KMS-11 (cell line): ENCODE data around the gene PAM.

Source experiments
- H2AFZ ChIP-seq: fragments of 200-600 bp; sonication (generic); 2 replicates; pipeline ENCODE4 v1.6.1; 2016; ENCODE audit warnings: antibody characterized with exemption, mixed run types, low read depth
- H3K27ac ChIP-seq: fragments of 200-600 bp; sonication (generic); 2 replicates; pipeline ENCODE4 v1.6.1; 2016; ENCODE audit warnings: mild to moderate bottlenecking, mixed run types
- H3K27me3 ChIP-seq: fragments of 200-600 bp; sonication (generic); 2 replicates; pipeline ENCODE4 v1.6.1; 2017; ENCODE audit warnings: mild to moderate bottlenecking, low read depth, mixed run types, moderate library complexity; ENCODE audit not compliant: insufficient read depth
- H3K36me3 ChIP-seq: fragments of 200-600 bp; sonication (generic); 2 replicates; pipeline ENCODE4 v1.6.1; 2017; ENCODE audit warnings: mild to moderate bottlenecking, mixed run types; ENCODE audit not compliant: insufficient read depth
- H3K4me1 ChIP-seq: fragments of 200-600 bp; sonication (generic); 2 replicates; pipeline ENCODE4 v1.6.1; 2016; ENCODE audit warnings: mild to moderate bottlenecking, low read depth, mixed run types; ENCODE audit not compliant: poor library complexity, severe bottlenecking
- H3K4me2 ChIP-seq: fragments of 200-600 bp; sonication (generic); 2 replicates; pipeline ENCODE4 v1.7.0; 2016; ENCODE audit warnings: mild to moderate bottlenecking, mixed run types
- H3K4me3 ChIP-seq: fragments of 200-600 bp; sonication (generic); IDR thresholded peaks from 2 replicates; pipeline ENCODE4 v1.6.1; 2017; ENCODE audit warnings: low read depth, low read length, mixed read lengths; ENCODE audit not compliant: insufficient read depth
- H3K79me2 ChIP-seq: fragments of 200-600 bp; sonication (generic); 2 replicates; pipeline ENCODE4 v1.6.1; 2016; ENCODE audit warnings: low read depth, mixed run types; ENCODE audit not compliant: insufficient read depth
- H3K9ac ChIP-seq: fragments of 200-600 bp; sonication (generic); 2 replicates; pipeline ENCODE4 v1.6.1; 2016; ENCODE audit warnings: mild to moderate bottlenecking, mixed run types
- H4K20me1 ChIP-seq: fragments of 200-600 bp; sonication (generic); 2 replicates; pipeline ENCODE4 v1.6.1; 2016; ENCODE audit warnings: mild to moderate bottlenecking, mixed run types; ENCODE audit not compliant: insufficient read depth
- CTCF ChIP-seq: fragments of 200-600 bp; sonication (generic); conservative IDR thresholded peaks from 2 replicates; pipeline ENCODE4 v1.6.1; 2017; ENCODE audit warnings: low read depth, mild to moderate bottlenecking, antibody characterized with exemption, low read length, moderate library complexity, mixed read lengths

PAM gene

GRCh38 chr5:102801371-102801770 lies 46.3 kb downstream of the PAM start:
- Histone ChIP-seq H4K20me1 (no peaks in the 10 kb centered on the region), H3K9ac (no peak overlapping the region), H3K4me1 (no peaks in the 10 kb centered on the region), H3K4me3 (no peak overlapping the region), H3K4me2 (no peak overlapping the region), H3K27me3 (no peaks in the 10 kb centered on the region), H3K27ac (no peak overlapping the region), H3K36me3 (no peaks in the 10 kb centered on the region), H3K79me2 (no peaks in the 10 kb centered on the region), H2AFZ (no peak overlapping the region)
- no peak for TF ChIP-seq CTCF

- no peaks in the 10 kb centered on the region for H4K20me1 ChIP-seq
- no peak overlapping the region for H3K9ac ChIP-seq
- H2AFZ ChIP-seq: no peak overlapping the region
- no peaks in the 10 kb centered on the region for H3K79me2 ChIP-seq
- no peak overlapping the region for H3K27ac ChIP-seq
- TF ChIP-seq CTCF: no peak
- H3K4me1 ChIP-seq: no peaks in the 10 kb centered on the region
- no peaks in the 10 kb centered on the region for H3K27me3 ChIP-seq
- H3K4me3 ChIP-seq: no peak overlapping the region
- H3K36me3 ChIP-seq: no peaks in the 10 kb centered on the region
- H3K4me2 ChIP-seq: no peak overlapping the region
These were observed 47.8 kb downstream of the PAM start for GRCh38 chr5:102802708-102803458.

- Histone ChIP-seq H3K4me1 (no peaks in the 10 kb centered on the region), H3K36me3 (no peaks in the 10 kb centered on the region), H3K27ac (no peak overlapping the region), H3K9ac (no peak overlapping the region), H3K27me3 (no peaks in the 10 kb centered on the region), H2AFZ (no peak overlapping the region), H3K4me3 (no peak overlapping the region), H4K20me1 (no peaks in the 10 kb centered on the region), H3K4me2 (no peak overlapping the region), H3K79me2 (no peaks in the 10 kb centered on the region)
- TF ChIP-seq CTCF: no peak
These were observed 52.9 kb downstream of the PAM start for GRCh38 chr5:102807878-102808502.

- no peak overlapping the region for H3K9ac ChIP-seq
- H3K4me1 ChIP-seq: no peaks in the 10 kb centered on the region
- H3K27me3 ChIP-seq: no peaks in the 10 kb centered on the region
- H3K36me3 ChIP-seq: no peaks in the 10 kb centered on the region
- no peak overlapping the region for H2AFZ ChIP-seq
- H3K4me2 ChIP-seq: no peak overlapping the region
- H3K79me2 ChIP-seq: no peaks in the 10 kb centered on the region
- no peak for TF ChIP-seq CTCF
- no peaks in the 10 kb centered on the region for H4K20me1 ChIP-seq
- no peak overlapping the region for H3K4me3 ChIP-seq
- H3K27ac ChIP-seq: no peak overlapping the region
These were observed 53.9 kb downstream of the PAM start for GRCh38 chr5:102809033-102809432.
